ENCODE results near the gene PLBD2. TPM values are rescaled to one million over a fixed set of nuclear protein-coding genes. Genes with fewer than 3 reads are reported as not detected.

Gene PLBD2
- total and polyA plus RNA-seq, 10 of the 15 experiments (the other 5 are each of a cell fraction or from before 2014, with no cell fraction given): 1.4 to 16.6 (median 5.9) TPM

GRCh38 chr12:113439606-113440030 is 81.2 kb downstream of the PLBD2 start:
- WGBS (ENCODE audit: insufficient coverage, insufficient replicate concordance, low lambda C conversion rate, missing lambda C conversion rate): 10% methylated on average over 8 of the region's 8 CpGs
- Histone ChIP-seq H3K79me2 (ENCODE audit: control insufficient read depth, insufficient read depth, low read length) (no peaks in the 10 kb centered on the region), H3K27me3 (replicated peaks in 1 of 2; ENCODE audit: control insufficient read depth in 2 of 2, insufficient read depth in 2 of 2, low read length in 1 of 2) (peaks cover 2 to 9% of the 10 kb centered on the region in 2 experiments; a peak in 3 of 4 replicates), H3K36me3 (ENCODE audit: control insufficient read depth in 2 of 2, insufficient read depth in 2 of 2, low read length in 1 of 2) (no peaks in the 10 kb centered on the region), H4K20me1 (ENCODE audit: control insufficient read depth, insufficient read depth) (no peaks in the 10 kb centered on the region; the same call in 1 of the 2 replicates), H2AFZ (ENCODE audit: control insufficient read depth, low read depth, low read length) (no peak overlapping the region), H3K4me2 (ENCODE audit: control insufficient read depth, insufficient read depth) (no peak overlapping the region), H3K9ac (ENCODE audit: control insufficient read depth, insufficient read depth, low read length) (no peak overlapping the region), H3K4me3 (no peak overlapping the region), H3K4me1 (ENCODE audit: control insufficient read depth, insufficient read depth, low read length) (no peaks in the 10 kb centered on the region), H3K9me3 (replicated peaks; ENCODE audit: control insufficient read depth, insufficient read depth, low read length) (no peaks in the 10 kb centered on the region), H3K27ac (ENCODE audit: control insufficient read depth, insufficient read depth) (no peak overlapping the region)
- in situ Hi-C loops (cut with MboI) (loop anchor here (10.0 kb wide), 1 partner anchor 475 kb away; no protein-coding TSS in a partner anchor), intact Hi-C loops (cut with micrococcal nuclease; ENCODE audit: unreplicated experiment) (loop anchor here (10.0 kb wide), 1 partner anchor 475 kb away; no protein-coding TSS in a partner anchor)
- ChIA-PET RAD21 (ENCODE audit: unreplicated experiment) (no interaction called here), SMC1A (ENCODE audit: uncharacterized antibody, unreplicated experiment) (no interaction called here), POLR2A (no interaction called here), CTCF (interaction anchor here (1.2 to 1.6 kb wide), 2 partner anchors 14 to 23 kb away, joined by 3 to 5 read pairs; no protein-coding TSS in a partner anchor)
- no peak for DNase-seq (ENCODE audit: low read depth, low spot score)
- TF ChIP-seq WRNIP1 (IDR thresholded peaks at IDR 0.05; ENCODE audit: borderline replicate concordance, low read depth, low read length) (no peak), CTCF (IDR thresholded peaks at IDR 0.05 in 2 of 3, conservative IDR thresholded peaks at IDR 0.05 in 1 of 3; ENCODE audit: control insufficient read depth in 2 of 3, extremely low read depth in 1 of 3, insufficient read depth in 1 of 3, low read depth in 3 of 3, low read length in 3 of 3) (peak; percentile 50 to 71 (median 70)), SMC3 (IDR thresholded peaks at IDR 0.05; ENCODE audit: borderline replicate concordance, low read length) (peak; percentile 43; the same call in 1 of the 2 replicates), RAD21 (IDR thresholded peaks at IDR 0.05; ENCODE audit: insufficient read depth, low read depth, low read length) (peak; percentile 51)
- FAIRE-seq: no peak
- peak; percentile 48; the same call in 2 of the 3 replicates for ATAC-seq
- no TSS peak for BruUV-seq (replicated peaks)

Data from GM12878 (cell line).